ENCODE data around the gene EIF1AD.
A peak's percentile ranks its signal among the peaks of the same experiment; 100 is the strongest.

GRCh38 chr11:65961267-65962140, 40.5 kb downstream of the EIF1AD start, which contains the start of gene SART1:
- TF ChIP-seq CTCF (IDR thresholded peaks at IDR 0.05) (peak in 1 of 3 experiments; percentile 43), POLR2A (IDR thresholded peaks at IDR 0.05; ENCODE audit: low read depth) (peak; percentile 18), EP300 (IDR thresholded peaks at IDR 0.05) (no peak), POLR2AphosphoS5 (IDR thresholded peaks at IDR 0.05) (peak; percentile 89 to 99)
